ENCODE results near the gene SLC35A3. TPM values are rescaled to one million over a fixed set of nuclear protein-coding genes. Genes with fewer than 3 reads are reported as not detected.

SLC35A3 gene
- total RNA-seq, result 10 to 100 TPM; 14.3 to 23.5 (median 17.2) TPM

GRCh38 chr1:99969729-99970621 lies at the start of gene SLC35A3:
Gene SLC35A3, plus strand, starts transcription at chr1:99969996. Its CDS starts 23,559 bp downstream, at chr1:99993555.
- no peak for TF ChIP-seq CTCF (IDR thresholded peaks at IDR 0.05)
- TF ChIP-seq POLR2A (IDR thresholded peaks at IDR 0.05), result no peak
- peak in 1 of 3 donors; percentile 76 for TF ChIP-seq POLR2AphosphoS5 (IDR thresholded peaks at IDR 0.05)
- peaks cover 18% of the 10 kb centered on the region for H3K4me1 ChIP-seq
- DNase-seq (ENCODE audit: low spot score in 2 of 2), result peak; percentile 83 to 93

GRCh38 chr1:99934801-99935200 lies 35.0 kb upstream of the SLC35A3 start:
- no peaks in the 10 kb centered on the region for H3K4me1 ChIP-seq

More at GRCh38 chr1:99969729-99970621, at the start of gene SLC35A3:
- H3K27ac ChIP-seq, result peak within 1 kb of the TSS; percentile 83
- under 1% methylated on average over 48 of the region's 74 CpGs for whole genome bisulfite sequencing
- H3K36me3 ChIP-seq, result peaks cover 2% of the 10 kb centered on the region
- H3K4me3 ChIP-seq, result peak within 1 kb of the TSS; percentile 80
- no peaks in the 10 kb centered on the region for H3K27me3 ChIP-seq
- no peaks in the 10 kb centered on the region for H3K9me3 ChIP-seq

GRCh38 chr1:99935534-99935933 lies 34.3 kb upstream of the SLC35A3 start:
- 95% methylated on average over 1 of the region's 1 CpG for WGBS
- TF ChIP-seq CTCF (IDR thresholded peaks at IDR 0.05) (no peak), POLR2A (IDR thresholded peaks at IDR 0.05) (no peak), EP300 (IDR thresholded peaks at IDR 0.05) (no peak), POLR2AphosphoS5 (IDR thresholded peaks at IDR 0.05) (no peak)
- no peak for DNase-seq (ENCODE audit: low spot score in 2 of 2)
- Histone ChIP-seq H3K36me3 (no peaks in the 10 kb centered on the region), H3K4me3 (no peak overlapping the region), H3K27ac (no peak overlapping the region), H3K4me1 (no peaks in the 10 kb centered on the region), H3K27me3 (no peaks in the 10 kb centered on the region), H3K9me3 (no peaks in the 10 kb centered on the region)

More at GRCh38 chr1:99934801-99935200, 35.0 kb upstream of the SLC35A3 start:
- H3K4me3 ChIP-seq, result no peak overlapping the region
- H3K36me3 ChIP-seq, result no peaks in the 10 kb centered on the region
- no peak for TF ChIP-seq POLR2AphosphoS5 (IDR thresholded peaks at IDR 0.05)
- no peak for TF ChIP-seq EP300 (IDR thresholded peaks at IDR 0.05)
- no peak for TF ChIP-seq CTCF (IDR thresholded peaks at IDR 0.05)
- no peak for TF ChIP-seq POLR2A (IDR thresholded peaks at IDR 0.05)
- H3K27me3 ChIP-seq, result no peaks in the 10 kb centered on the region
- no peaks in the 10 kb centered on the region for H3K9me3 ChIP-seq
- DNase-seq (ENCODE audit: low spot score in 2 of 2), result no peak
- H3K27ac ChIP-seq, result no peak overlapping the region

- Histone ChIP-seq H3K4me3 (no peak overlapping the region), H3K27me3 (no peaks in the 10 kb centered on the region), H3K27ac (no peak overlapping the region), H3K4me1 (no peaks in the 10 kb centered on the region), H3K36me3 (no peaks in the 10 kb centered on the region), H3K9me3 (no peaks in the 10 kb centered on the region)
- TF ChIP-seq EP300 (IDR thresholded peaks at IDR 0.05) (no peak), POLR2A (IDR thresholded peaks at IDR 0.05) (no peak), CTCF (IDR thresholded peaks at IDR 0.05) (no peak), POLR2AphosphoS5 (IDR thresholded peaks at IDR 0.05) (no peak)
- WGBS, result 98% methylated on average over 3 of the region's 3 CpGs
- no peak for DNase-seq (ENCODE audit: low spot score in 2 of 2)
Measured at GRCh38 chr1:99936071-99936470, 33.7 kb upstream of the SLC35A3 start.

GRCh38 chr1:99942723-99943122 lies 27.1 kb upstream of the SLC35A3 start:
- no peak for DNase-seq (ENCODE audit: low spot score in 2 of 2)
- Histone ChIP-seq H3K9me3 (no peaks in the 10 kb centered on the region), H3K4me1 (peaks cover 14% of the 10 kb centered on the region), H3K27ac (no peak overlapping the region), H3K36me3 (no peaks in the 10 kb centered on the region), H3K27me3 (no peaks in the 10 kb centered on the region), H3K4me3 (no peak overlapping the region)
- 62% methylated on average over 1 of the region's 1 CpG for WGBS
- TF ChIP-seq CTCF (IDR thresholded peaks at IDR 0.05) (no peak), EP300 (IDR thresholded peaks at IDR 0.05) (no peak), POLR2A (IDR thresholded peaks at IDR 0.05) (no peak), POLR2AphosphoS5 (IDR thresholded peaks at IDR 0.05) (no peak)
